GM12865 (cell line): ENCODE measurements around the gene MOV10L1.

Experiments
- DNase-seq: peaks from one replicate; pipeline ENCODE4 v3.0.0; 2010; ENCODE audit warnings: low read depth
- H3K4me3 ChIP-seq: 2 replicates; pipeline ENCODE4 v1.5.1; 2011; ENCODE audit warnings: mild to moderate bottlenecking, low read depth, low read length, control low read depth
- TF ChIP-seq, protein P1 (sequence below): IDR thresholded peaks from 2 replicates; pipeline ENCODE4 v1.5.1; 2011; ENCODE audit warnings: low read length, control low read depth, low read depth, inconsistent platforms; ENCODE audit not compliant: insufficient read depth; ENCODE audit errors: missing control alignments

Gene MOV10L1

DNA sequence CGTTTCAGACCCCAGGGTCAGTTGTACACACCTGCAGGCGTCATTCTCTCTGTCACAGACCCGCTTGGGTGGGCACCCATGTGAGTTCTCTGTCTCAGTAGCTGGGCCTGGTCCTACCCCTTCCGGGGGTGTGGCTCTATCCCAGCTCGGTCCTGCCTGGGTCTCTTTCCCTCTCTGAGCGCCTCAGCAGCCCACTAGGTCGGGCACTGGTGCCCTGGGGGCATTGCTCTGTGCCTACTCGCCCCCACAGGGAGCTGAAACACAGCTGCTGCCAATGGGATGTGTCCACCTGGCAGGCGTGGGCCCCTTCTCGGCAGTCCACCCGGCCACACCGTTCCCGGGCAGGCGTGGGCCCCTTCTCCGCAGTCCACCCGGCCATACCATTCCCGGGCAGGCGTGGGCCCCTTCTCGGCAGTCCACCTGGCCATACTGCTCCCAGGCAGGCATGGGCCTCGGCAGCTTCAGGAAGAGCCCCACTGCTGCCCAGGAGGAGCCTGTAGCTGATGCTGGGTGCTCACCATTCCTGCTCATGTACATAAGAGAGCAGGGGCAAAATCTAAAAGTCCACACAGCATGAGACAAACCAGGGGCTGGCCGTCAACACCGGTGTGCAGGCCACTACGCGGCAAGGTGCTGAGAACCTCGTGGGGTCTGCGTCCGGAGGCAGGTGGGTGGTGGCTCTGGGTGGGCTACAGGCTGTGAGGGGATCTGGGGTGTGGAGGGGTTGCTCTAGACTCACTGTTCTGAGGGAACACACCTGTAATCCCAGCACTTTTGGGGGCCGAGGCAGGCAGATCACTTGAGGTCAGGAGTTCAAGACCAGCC lies 16.9 kb upstream of the MOV10L1 start:
- H3K4me3 ChIP-seq, result no peak overlapping the region
- no peak for DNase-seq
- TF ChIP-seq, protein P1, sequence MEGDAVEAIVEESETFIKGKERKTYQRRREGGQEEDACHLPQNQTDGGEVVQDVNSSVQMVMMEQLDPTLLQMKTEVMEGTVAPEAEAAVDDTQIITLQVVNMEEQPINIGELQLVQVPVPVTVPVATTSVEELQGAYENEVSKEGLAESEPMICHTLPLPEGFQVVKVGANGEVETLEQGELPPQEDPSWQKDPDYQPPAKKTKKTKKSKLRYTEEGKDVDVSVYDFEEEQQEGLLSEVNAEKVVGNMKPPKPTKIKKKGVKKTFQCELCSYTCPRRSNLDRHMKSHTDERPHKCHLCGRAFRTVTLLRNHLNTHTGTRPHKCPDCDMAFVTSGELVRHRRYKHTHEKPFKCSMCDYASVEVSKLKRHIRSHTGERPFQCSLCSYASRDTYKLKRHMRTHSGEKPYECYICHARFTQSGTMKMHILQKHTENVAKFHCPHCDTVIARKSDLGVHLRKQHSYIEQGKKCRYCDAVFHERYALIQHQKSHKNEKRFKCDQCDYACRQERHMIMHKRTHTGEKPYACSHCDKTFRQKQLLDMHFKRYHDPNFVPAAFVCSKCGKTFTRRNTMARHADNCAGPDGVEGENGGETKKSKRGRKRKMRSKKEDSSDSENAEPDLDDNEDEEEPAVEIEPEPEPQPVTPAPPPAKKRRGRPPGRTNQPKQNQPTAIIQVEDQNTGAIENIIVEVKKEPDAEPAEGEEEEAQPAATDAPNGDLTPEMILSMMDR, result no peak

DNA sequence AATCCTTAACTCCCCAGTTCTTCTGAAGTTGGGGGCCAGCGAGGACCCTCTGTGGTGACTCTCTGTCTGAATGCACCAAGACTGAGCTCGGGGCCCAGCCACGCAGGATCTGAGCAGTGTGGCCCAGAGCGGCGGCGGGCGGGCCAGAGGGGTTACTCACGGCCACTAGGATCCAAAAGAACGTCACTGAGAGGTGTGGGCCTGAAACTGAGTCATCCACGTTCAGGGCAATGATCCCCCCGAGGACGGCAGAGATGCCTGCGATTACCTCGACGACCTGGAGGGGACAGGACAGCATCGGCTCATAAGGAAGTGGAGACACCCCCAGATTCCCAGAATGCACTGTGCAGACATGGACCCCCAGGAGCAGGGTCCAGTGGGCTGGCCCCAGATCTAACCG lies 15.8 kb upstream of the MOV10L1 start:
- TF ChIP-seq, protein P1, result no peak
- DNase-seq, result no peak
- H3K4me3 ChIP-seq, result no peak overlapping the region

DNA sequence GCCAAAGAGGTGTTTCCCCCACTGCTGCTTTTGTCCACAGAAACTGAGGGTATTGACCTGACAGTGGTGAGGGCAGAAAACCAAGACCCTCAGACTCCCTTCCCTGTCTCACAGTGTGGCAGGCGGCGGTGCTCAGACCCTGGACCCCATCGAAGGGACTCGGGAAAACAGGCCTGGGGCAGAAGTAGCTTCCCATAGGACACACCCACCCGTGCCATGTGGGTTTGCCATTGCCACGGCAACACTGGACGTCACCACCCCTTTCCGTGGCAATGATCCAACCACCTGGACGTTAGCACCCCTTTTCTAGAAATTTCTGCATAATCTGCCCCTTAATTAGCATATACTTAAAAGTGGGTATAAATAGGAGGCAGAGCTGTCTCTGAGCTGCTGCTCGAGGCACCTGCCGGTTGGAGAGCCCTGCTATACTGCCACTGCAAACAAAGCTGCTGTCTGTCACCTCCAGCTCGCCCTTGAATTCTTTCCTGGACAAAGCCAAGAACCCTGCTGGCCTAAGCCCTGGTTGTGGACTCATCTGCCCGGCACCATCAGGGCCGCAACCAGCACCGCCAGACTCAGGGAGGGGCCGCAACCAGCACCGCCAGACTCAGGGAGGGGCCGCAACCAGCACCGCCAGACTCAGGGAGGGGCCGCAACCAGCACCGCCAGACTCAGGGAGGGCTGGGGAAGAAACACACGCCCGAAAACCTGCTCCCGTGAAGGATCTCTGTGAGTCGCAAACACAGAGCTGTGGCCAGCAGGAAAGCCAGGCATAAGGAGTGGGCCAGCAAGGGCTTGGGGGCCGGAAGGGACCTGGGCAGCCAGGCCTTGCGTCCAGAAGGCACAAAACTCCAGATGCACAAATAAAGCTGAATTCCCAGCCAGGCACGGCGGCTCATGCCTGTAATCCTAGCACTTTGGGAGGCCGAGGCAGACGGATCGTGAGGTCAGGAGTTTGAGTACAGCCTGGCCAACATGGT lies 15.0 kb upstream of the MOV10L1 start:
- TF ChIP-seq, protein P1, result no peak
- no peak overlapping the region for H3K4me3 ChIP-seq
- no peak for DNase-seq

DNA sequence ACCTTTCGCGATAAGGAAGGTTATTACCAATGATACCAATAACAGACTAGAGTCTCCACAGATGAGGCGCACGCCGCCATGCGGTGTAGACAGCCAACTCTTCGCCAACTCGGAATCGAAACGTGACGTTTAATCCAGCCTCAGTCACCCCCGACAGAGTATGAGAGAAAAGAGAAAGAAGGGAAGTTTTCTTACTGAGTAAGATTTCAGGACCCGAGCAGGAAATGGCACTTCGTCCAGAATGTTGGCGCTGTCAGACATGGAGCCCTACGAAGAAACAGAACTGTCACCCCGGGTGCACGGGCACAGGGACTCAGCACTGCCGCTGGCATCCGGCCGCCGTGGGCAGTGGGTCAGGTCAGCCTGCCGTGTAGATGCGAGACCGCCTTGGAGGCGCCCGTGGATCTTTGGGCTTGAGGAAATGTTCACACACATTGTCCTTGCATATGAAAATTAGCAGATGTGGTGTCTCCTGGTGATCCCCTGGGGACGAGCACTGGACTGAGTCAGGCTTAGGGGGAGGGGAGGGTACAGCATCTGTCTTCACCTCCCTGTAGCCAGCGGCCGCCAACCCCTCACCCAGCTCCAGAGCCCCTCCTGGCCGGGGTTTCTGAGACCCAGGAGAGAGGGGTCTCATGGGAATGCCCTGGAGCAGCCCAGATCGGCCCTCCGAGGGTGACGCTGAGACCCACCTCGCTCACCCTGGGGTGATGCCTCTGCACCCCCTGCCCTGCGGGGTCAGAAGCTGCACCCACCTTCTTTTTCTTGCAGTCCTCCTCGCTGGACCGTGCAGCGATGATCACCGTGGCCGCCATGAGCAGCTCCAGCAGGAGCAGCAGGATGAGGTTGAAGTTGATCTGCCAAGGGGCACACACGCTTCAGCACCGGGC lies 12.9 kb upstream of the MOV10L1 start:
- no peak overlapping the region for H3K4me3 ChIP-seq
- DNase-seq, result no peak
- TF ChIP-seq, protein P1, result no peak

DNA sequence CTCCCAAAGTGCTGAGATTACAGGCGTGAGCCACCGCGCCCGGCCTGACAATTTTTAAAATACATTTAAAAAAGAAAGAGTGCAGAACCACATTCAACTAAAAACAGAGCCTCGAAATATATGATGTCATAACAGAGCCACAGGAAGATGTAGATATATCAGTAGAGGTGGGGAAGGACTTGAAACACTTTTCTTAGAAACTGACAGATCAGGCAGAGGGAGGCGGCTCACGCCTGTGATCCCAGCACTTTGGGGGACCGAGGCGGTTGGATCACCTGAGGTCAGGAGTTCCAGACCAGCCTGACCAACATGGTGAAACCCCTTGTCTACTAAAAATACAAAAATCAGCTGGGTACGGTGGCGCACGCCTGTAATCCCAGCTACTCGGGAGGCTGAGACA lies 11.6 kb upstream of the MOV10L1 start:
- H3K4me3 ChIP-seq, result no peak overlapping the region
- TF ChIP-seq, protein P1, result no peak
- DNase-seq, result no peak

DNA sequence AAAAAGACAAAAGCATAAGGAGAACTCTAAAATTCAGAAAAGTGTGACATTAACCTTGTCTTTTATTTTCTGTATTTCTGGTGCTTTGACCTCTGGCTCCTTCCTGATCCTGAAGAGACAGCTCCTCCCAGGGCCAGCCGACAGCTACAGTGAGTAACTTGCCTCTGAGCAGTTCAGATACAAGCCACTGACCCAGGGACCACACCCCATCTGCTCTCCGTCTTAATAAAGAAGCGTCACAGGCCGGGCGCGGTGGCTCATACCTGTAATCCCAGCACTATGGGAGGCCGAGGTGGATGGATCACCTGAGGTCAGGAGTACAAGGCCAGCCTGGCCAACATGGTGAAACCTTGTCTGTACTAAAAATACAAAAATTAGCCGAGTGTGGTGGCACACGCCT lies 11.0 kb upstream of the MOV10L1 start:
- no peak for DNase-seq
- H3K4me3 ChIP-seq, result no peak overlapping the region
- TF ChIP-seq, protein P1, result no peak
